Heart left ventricle (tissue), 13 donors: ENCODE measurements around the gene FCMR.

Experiments used
- POLR2A ChIP-seq, 2 donors: fragments of 450-650 bp; IDR thresholded peaks; one replicate each; pipeline ENCODE4 v1.6.1; 2017; ENCODE audit warnings: antibody characterized with exemption in 2 of 2, mild to moderate bottlenecking in 2 of 2, moderate library complexity in 2 of 2
- TF ChIP-seq, protein P1 (sequence below), 12 donors: fragments of 200-600 bp; sonication (generic) in 4 of 12; IDR thresholded peaks; one replicate each; pipeline versions ENCODE4 v1.5.0 to v1.8.0; 2018 to 2022; ENCODE audit warnings: antibody characterized with exemption in 12 of 12, mild to moderate bottlenecking in 5 of 12
- donor health status: ischemic (EF 13 %, LVEDD 7.1; RV severe dilation, severe dysfunction).
- donor health status: DM: no; HTN: yes; CAD: no.
- donor health status: DM: no; HTN: no; CAD: no.
- donor health status: ischemic (EF 25% LVEDD 6.9; RV normal size, moderate dysfunction).
- donor health status: ischemic (EF 25% LVEDD 5.7; RV mildly dilated, moderate dysfunction).
- donor health status: ischemic (EF 35%, LVEDD 5.7; RV mildly dilated, moderate dysfunction).
- donor health status: nonischemic (EF 11% LVEDD 7.7; RV severe dilation, severe dysfunction).
- donor health status: DM: yes; HTN: yes; CAD: no.
- donor health status: PGD.
- donor health status: ischemic (EF 29% LVEDD 5.4; RV normal size, mild dysfunction).
- donor health status: nonischemic (EF 23%, LVEDD 6.1; RV moderate dilation, normal function).

DNA sequence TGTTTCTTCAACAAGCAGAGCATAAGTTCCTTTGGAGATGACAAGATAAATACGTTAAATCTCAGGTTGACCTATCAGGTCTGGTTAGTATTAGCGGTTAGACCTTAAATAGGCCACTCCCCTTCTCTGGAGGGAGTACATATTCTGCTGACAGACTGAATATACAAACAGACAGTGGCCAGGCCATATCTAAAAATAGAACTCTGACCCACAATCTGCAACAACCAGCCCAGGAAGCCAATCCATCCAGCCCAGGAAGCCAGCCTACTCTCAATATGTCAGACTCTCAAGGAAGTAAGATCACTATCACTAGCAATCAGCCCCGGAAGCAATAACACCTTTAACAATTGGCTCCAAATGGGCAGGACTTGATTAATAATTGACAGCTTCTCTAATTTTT is 49.6 kb downstream of the FCMR start:
- TF ChIP-seq, protein P1, sequence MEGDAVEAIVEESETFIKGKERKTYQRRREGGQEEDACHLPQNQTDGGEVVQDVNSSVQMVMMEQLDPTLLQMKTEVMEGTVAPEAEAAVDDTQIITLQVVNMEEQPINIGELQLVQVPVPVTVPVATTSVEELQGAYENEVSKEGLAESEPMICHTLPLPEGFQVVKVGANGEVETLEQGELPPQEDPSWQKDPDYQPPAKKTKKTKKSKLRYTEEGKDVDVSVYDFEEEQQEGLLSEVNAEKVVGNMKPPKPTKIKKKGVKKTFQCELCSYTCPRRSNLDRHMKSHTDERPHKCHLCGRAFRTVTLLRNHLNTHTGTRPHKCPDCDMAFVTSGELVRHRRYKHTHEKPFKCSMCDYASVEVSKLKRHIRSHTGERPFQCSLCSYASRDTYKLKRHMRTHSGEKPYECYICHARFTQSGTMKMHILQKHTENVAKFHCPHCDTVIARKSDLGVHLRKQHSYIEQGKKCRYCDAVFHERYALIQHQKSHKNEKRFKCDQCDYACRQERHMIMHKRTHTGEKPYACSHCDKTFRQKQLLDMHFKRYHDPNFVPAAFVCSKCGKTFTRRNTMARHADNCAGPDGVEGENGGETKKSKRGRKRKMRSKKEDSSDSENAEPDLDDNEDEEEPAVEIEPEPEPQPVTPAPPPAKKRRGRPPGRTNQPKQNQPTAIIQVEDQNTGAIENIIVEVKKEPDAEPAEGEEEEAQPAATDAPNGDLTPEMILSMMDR (IDR thresholded peaks at IDR 0.05) = no peak
- no peak for TF ChIP-seq POLR2A (IDR thresholded peaks at IDR 0.05)
